NT2/D1 (cell line): ENCODE measurements around the gene TEAD1.

Experiments used
- DNase-seq: peaks from one replicate; pipeline ENCODE4 v3.0.0-alpha.2; 2011; ENCODE audit warnings: low read depth, low spot score
- H3K27me3 ChIP-seq: 2 replicates; pipeline ENCODE4 v1.6.0; 2011; ENCODE audit warnings: mild to moderate bottlenecking; ENCODE audit not compliant: insufficient read length, insufficient read depth
- H3K36me3 ChIP-seq: 2 replicates; pipeline ENCODE4 v1.6.1; 2011; ENCODE audit warnings: mild to moderate bottlenecking, low read length, mixed read lengths; ENCODE audit not compliant: insufficient read depth, insufficient read length
- H3K4me1 ChIP-seq: 2 replicates; pipeline ENCODE4 v1.5.1; 2011; ENCODE audit not compliant: insufficient read depth, insufficient read length
- H3K4me3 ChIP-seq: 2 replicates; pipeline ENCODE4 v1.5.1; 2011; ENCODE audit warnings: low read depth; ENCODE audit not compliant: insufficient read length
- H3K9ac ChIP-seq: 2 replicates; pipeline ENCODE4 v1.6.0; 2011; ENCODE audit warnings: low read depth; ENCODE audit not compliant: insufficient read length
- H3K9me3 ChIP-seq: 2 replicates; pipeline ENCODE4 v1.5.1; 2011; ENCODE audit warnings: mild to moderate bottlenecking, low read length; ENCODE audit not compliant: insufficient read depth
- SUZ12 ChIP-seq: IDR thresholded peaks from 2 replicates; pipeline ENCODE4 v1.6.1; 2011; ENCODE audit not compliant: insufficient read length, insufficient read depth; ENCODE audit errors: extremely low read depth
- YY1 ChIP-seq: IDR thresholded peaks from 2 replicates; pipeline ENCODE4 v1.6.1; 2011; ENCODE audit not compliant: insufficient read length, insufficient read depth
- ZNF274 ChIP-seq: IDR thresholded peaks from 2 replicates; pipeline ENCODE4 v1.6.1; 2011; ENCODE audit warnings: mild to moderate bottlenecking, low read depth, low read length

TEAD1 gene

GRCh38 chr11:12932485-12932884 is 258.3 kb downstream of the TEAD1 start:
- Histone ChIP-seq H3K9ac (no peak overlapping the region), H3K4me1 (no peaks in the 10 kb centered on the region), H3K27me3 (no peaks in the 10 kb centered on the region), H3K4me3 (no peak overlapping the region), H3K36me3 (peaks cover 26% of the 10 kb centered on the region), H3K9me3 (no peaks in the 10 kb centered on the region)
- TF ChIP-seq YY1 (no peak), ZNF274 (no peak), SUZ12 (no peak)
- DNase-seq = no peak

GRCh38 chr11:12936200-12936599 is 262.0 kb downstream of the TEAD1 start:
- Histone ChIP-seq H3K9me3 (no peaks in the 10 kb centered on the region), H3K9ac (no peak overlapping the region), H3K4me3 (no peak overlapping the region), H3K36me3 (peaks cover 58% of the 10 kb centered on the region), H3K4me1 (no peaks in the 10 kb centered on the region), H3K27me3 (no peaks in the 10 kb centered on the region)
- TF ChIP-seq ZNF274 = no peak
- no peak for TF ChIP-seq YY1
- no peak for TF ChIP-seq SUZ12
- no peak for DNase-seq

GRCh38 chr11:12938590-12939247 is 264.5 kb downstream of the TEAD1 start:
- DNase-seq = no peak
- H3K4me3 ChIP-seq = no peak overlapping the region
- no peak overlapping the region for H3K9ac ChIP-seq
- no peaks in the 10 kb centered on the region for H3K9me3 ChIP-seq
- no peak for TF ChIP-seq ZNF274
- TF ChIP-seq SUZ12 = no peak
- no peak for TF ChIP-seq YY1
- peaks cover 58% of the 10 kb centered on the region for H3K36me3 ChIP-seq
- H3K27me3 ChIP-seq = no peaks in the 10 kb centered on the region
- H3K4me1 ChIP-seq = no peaks in the 10 kb centered on the region

DNA sequence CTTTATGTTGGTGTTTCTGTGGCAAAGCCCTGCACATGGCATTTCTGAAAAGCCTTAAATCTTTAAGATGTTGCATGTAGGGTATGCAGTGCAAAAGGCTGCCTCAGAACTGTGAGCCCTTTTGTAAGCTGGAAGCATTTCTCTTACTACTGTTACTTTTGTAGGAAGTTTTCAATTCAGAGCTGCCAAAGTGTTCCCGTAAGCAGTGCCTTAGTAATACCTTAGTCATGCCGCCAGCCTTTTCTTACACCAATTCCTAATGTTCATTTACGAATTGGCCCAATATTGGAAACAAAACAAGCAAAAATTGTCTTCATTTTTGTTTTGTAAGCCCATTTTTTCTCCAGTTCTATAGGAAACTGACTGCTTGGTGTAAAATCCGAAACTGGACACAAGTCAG is 267.4 kb downstream of the TEAD1 start:
- H3K27me3 ChIP-seq = no peaks in the 10 kb centered on the region
- TF ChIP-seq YY1 = no peak
- no peak for TF ChIP-seq SUZ12
- TF ChIP-seq ZNF274 = no peak
- no peak for DNase-seq
- no peaks in the 10 kb centered on the region for H3K4me1 ChIP-seq
- H3K4me3 ChIP-seq = no peak overlapping the region
- H3K9me3 ChIP-seq = 0 out of 2 replicates have a peak, but pooled peaks cover 6% of the 10 kb centered on the region
- no peak overlapping the region for H3K9ac ChIP-seq
- peaks cover 52% of the 10 kb centered on the region for H3K36me3 ChIP-seq

DNA sequence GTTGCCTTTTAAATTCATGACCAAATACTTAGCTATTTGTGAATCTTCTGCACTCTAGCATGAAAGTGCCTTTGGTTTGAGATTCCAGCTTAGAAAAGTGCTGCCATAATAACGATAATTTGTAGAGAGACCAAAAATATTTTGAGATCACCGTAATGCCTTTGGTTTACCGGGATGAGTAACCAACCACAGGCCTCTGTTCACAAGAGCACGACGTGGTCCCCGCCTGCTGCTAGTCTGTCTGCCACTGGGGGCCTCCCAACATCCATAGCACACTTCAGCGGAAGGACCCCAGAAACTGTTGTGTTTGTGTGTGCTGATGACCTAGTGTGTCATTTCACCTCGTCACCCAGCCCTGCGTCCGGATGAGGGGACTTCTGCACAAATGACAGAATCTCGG is 267.9 kb downstream of the TEAD1 start:
- no peak overlapping the region for H3K4me3 ChIP-seq
- H3K27me3 ChIP-seq = no peaks in the 10 kb centered on the region
- peaks cover 10% of the 10 kb centered on the region; the same call in 1 of the 2 replicates for H3K9me3 ChIP-seq
- DNase-seq = no peak
- no peak overlapping the region for H3K9ac ChIP-seq
- peaks cover 50% of the 10 kb centered on the region for H3K36me3 ChIP-seq
- TF ChIP-seq ZNF274 (no peak), YY1 (no peak), SUZ12 (no peak)
- H3K4me1 ChIP-seq = no peaks in the 10 kb centered on the region

DNA sequence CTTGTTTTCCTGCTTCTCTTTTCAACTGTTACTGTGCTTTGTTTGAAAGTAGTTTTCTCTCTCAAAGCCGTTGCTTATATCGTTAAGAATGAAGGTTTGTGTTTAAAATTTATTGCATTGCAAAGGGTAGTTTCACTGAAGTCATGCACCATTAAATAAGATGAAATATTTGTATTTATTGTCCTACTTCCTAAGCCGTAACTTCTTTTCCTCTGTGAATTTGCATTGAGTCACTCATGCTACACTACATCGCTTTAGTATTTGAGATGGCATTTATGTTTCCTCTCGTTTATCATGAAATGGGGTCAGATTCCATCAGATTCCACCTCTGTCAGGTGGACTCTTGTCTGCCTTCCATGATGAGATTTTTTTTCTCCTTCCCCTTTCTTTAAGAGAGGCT is 269.1 kb downstream of the TEAD1 start:
- Histone ChIP-seq H3K27me3 (no peaks in the 10 kb centered on the region), H3K4me1 (no peaks in the 10 kb centered on the region), H3K9me3 (peaks cover 10% of the 10 kb centered on the region; the same call in 1 of the 2 replicates), H3K36me3 (peaks cover 40% of the 10 kb centered on the region), H3K9ac (no peak overlapping the region), H3K4me3 (no peak overlapping the region)
- DNase-seq = no peak
- TF ChIP-seq ZNF274 (no peak), YY1 (no peak)

GRCh38 chr11:12944889-12945288 is 270.7 kb downstream of the TEAD1 start:
- no peak for DNase-seq
- no peak overlapping the region for H3K9ac ChIP-seq
- peaks cover 24% of the 10 kb centered on the region for H3K36me3 ChIP-seq
- H3K4me1 ChIP-seq = no peaks in the 10 kb centered on the region
- peaks cover 10% of the 10 kb centered on the region; the same call in 1 of the 2 replicates for H3K9me3 ChIP-seq
- H3K27me3 ChIP-seq = no peaks in the 10 kb centered on the region
- no peak overlapping the region for H3K4me3 ChIP-seq
- TF ChIP-seq SUZ12 (no peak), YY1 (no peak), ZNF274 (no peak)

DNA sequence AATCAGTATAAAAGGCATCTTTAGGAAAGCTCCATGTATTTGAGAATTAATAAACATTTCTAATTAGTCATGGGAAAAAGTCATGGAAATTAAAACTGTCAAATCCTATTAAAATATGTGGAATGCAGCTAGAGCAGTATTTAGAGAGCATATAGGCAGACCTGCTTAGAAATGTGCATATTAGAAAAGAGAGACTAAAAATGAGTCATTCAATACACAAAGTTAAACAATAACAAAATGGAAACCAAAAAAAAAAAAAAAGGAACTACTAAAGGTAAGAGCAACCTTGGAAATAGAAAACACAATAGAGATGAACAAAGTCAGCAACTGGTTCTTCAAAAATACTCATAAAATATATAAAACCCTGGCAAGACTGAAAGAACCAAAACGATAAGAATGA is 275.2 kb downstream of the TEAD1 start:
- Histone ChIP-seq H3K9ac (no peak overlapping the region), H3K4me3 (no peak overlapping the region), H3K9me3 (peaks cover 10% of the 10 kb centered on the region; the same call in 1 of the 2 replicates), H3K27me3 (no peaks in the 10 kb centered on the region), H3K4me1 (no peaks in the 10 kb centered on the region), H3K36me3 (no peaks in the 10 kb centered on the region)
- no peak for DNase-seq
- no peak for TF ChIP-seq SUZ12
- no peak for TF ChIP-seq ZNF274
- TF ChIP-seq YY1 = no peak
